ENCODE measurements around the gene CDHR2.

DNA sequence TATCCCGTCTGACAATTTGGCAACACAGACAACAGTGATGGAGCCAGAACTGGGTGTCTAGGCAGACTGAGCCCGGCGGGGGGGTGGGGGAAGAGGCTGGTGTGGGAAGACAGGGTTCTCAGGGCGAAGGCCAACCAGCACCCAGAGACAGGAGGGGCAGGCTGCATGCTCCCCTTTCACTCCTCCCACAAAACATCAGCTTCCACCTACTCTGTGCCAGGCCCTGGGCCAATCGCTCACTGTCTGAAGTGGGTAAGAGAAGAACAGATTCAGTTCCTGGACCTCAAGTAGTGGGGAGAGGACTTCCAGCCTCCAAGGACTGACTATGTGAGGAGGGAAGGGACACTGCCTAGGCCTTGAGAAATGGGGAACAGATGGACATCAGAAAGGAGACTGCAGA, 78.4 kb downstream of the CDHR2 start:
- TF ChIP-seq POLR2A (IDR thresholded peaks at IDR 0.05) = no peak
- TF ChIP-seq CTCF (IDR thresholded peaks at IDR 0.05) = no peak

Data from testis (tissue), 2 donors.